UCSD-AML1 (cell line): Measurements from ENCODE around the gene DDX54.
"Not testable (repeated sequence)": the region's sequence is repeated elsewhere in the genome, so short reads cannot be mapped to it uniquely, and the experiment has no call there.

ENCODE experiments used
- DNase-seq: peaks from one replicate; lab custom pipeline; 2025; ENCODE audit not compliant: unreplicated experiment; lab: John Stamatoyannopoulos, UW

Gene DDX54

DNA sequence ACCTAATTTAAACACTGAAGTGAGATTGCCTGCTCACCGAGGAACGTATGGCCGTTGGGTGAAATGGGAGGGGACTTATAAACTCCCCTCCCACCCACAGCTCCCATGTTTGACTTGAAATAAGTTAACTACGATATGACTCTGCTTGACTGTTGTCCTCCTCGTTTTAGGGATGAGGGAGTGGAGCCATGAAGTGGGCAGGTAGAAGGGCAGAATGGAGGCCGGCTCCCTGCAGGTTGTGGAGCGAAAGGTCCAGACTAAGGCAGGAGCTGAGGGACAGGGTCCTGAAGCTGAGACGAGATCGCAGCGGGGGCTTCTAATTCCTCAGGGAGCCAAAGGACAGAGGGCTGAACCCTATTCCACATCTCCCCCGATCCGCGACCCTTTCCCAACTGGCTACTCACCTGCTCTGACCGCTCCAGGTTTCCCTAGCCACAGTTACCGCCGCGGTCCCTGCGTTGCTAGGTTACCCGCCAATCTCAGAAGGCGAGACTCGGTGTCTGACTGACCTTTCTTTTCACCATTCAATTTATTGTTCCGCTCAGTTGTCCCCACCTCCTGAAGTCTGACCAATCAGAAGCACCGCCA is 35.4 kb upstream of the DDX54 start:
- DNase-seq, result no peak

- no peak for DNase-seq
Observed at GRCh38 chr12:113216027-113216426, 30.7 kb upstream of the DDX54 start.

- DNase-seq, result peak; percentile 30
Observed at GRCh38 chr12:113214895-113215400, 29.7 kb upstream of the DDX54 start.

DNA sequence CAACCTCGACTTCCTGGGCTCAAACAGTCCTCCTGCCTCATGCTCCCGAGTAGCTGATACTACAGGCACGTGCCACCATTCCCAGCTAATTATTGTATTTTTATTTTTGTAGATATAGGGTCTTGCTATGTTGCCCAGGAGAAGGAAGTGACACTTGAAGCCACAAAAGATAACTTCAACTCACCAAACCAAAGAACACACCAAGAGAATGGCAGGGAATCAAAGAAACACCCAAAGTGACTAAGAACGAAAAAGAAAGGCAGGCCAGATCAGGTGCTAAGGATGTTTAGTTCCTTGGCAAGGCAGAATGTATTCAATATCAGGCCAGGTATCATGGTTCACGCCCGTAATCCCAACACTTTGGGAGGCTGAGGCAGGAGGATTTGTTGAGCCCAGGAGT is 25.9 kb upstream of the DDX54 start:
- DNase-seq, result no peak

DNA sequence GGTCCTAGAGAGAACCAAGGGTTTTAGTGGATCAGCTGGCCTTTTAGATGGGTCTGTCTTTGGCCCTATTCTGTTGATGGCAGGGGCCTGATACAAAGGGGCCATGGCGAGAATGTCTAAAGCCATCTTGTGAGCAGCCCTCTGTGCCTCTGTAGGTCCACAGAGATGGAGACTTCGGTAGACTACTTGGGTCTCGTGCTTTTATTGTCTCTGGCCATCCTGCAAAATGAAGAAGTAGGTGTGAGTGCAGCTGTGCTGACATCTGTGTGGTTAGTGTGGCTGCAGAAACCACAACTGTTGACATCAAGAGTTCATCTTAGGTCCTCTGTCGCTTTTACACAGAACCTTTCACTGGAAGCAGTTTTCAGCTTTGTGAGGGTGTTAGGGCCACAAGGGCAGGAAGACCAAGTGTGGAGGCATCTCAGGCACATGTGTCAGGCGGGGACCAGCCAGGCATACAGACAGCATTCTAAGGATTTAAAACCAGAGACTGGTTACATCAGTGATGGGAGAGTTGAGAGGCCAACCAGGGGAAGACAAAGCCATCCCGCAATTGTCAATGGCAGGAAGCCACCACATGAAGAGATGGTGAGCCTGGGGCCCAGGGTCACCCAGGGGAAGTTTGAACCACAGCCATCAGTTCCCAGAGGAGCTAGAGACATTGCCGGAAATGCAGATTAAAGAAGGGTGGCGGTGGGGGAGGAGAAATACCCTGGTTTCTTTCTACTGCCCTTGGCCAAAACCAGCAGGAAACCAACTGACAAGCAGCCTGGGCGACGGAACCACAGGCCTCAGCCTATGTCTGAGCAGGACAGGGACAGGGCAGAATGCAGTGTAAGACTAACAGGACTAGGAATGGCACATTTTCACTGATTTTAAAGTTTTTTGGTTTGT is 23.0 kb upstream of the DDX54 start:
- peak; percentile 90 for DNase-seq

GRCh38 chr12:113207613-113208040 is 22.3 kb upstream of the DDX54 start:
- peak; percentile 57 for DNase-seq

DNA sequence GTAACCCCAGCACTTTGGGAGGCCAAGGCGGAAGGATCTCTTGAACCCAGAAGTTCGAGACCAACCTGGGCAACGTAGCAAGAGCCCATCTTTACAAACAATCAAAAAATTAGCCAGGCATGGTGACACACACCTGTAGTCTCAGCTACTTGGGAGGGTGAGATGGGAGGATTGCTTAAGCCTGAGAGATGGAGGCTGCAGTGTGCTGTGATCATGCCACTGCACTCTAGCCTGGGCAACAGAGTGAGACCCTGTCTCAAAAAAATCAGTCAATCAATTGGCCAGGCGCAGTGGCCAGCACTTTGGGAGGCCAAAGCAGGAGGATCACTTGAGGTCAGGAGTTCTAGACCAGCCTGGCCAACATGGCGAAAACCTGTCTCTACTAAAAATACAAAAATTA is 21.5 kb upstream of the DDX54 start:
- DNase-seq, result not testable (repeated sequence)

GRCh38 chr12:113204804-113205203 is 19.5 kb upstream of the DDX54 start:
- no peak for DNase-seq

- DNase-seq, result no peak
Observed at GRCh38 chr12:113203852-113204760, 18.8 kb upstream of the DDX54 start.

DNA sequence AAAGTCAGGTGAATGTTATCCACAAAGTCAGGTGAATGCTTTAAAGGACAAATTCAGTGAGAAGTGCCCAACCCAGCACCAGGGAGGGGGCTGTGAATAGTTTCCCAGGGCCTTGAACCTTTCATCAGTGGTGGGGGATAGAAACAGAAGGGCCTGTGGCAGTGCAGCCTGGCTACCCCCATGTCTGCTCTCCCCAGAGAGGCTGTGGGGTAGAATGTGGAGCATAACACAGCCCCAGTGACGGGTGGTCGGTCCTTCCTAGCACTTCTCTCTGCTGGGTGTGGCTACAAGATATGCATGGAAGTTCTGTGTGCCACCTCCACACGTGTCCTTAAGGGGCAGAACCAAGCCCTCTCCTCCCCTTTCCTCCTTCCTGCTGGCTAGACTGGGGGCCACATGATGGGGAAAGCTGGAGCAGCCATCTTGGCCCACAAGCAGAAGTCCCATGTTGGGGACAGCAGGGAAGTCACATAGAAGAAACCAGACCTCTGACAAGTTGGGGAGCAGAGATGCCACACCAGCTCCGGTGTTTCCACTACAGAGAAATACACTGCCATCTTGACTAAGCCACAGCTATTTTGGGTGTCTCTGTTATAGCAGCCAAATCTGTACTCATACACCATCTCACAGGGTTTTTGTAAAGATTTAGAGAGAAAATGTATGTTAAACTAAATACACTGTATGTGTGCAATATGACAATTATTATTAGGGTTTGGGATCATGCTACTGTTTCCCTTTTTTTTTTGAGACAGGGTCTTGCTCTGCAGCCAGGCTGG is 17.2 kb upstream of the DDX54 start:
- no peak for DNase-seq

- DNase-seq, result no peak
Observed at GRCh38 chr12:113201187-113202177, 16.2 kb upstream of the DDX54 start.

DNA sequence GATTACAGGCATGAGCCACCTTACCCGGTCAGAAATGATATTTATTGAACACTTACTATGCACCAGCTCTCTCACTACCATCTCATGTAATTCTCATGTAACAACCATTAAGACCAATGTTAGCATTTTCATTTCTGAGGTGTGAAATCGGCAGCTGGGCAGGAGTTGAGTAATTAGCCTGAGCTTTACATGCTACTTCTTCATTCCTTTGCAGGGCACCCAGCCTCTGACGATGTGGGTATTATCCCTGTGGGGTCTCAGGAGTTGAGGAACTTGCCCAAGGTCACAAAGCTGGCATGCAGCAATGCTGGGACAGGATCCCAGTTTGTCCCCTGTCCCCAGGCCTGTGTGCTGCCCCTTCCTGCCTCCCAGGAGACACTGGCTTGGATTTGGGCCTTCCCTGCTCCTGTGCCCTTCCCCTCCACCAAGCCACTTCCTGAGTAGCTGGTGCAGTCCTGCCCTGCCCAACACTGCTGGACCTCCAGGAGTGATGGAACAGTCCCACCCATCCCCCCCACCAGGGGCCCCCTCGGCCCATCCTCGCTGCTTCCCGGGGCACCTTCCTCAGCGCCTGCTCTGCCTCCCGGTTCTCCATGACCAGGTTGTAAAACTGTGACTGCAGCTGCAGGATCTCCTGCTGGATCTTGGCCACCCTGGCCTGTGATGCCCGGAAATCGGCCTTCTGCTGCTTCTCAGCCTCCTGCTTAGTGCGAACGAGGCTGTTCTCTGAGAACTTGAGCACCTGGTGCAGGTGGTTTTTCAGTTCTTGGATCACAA is 14.9 kb upstream of the DDX54 start:
- no peak for DNase-seq

DNA sequence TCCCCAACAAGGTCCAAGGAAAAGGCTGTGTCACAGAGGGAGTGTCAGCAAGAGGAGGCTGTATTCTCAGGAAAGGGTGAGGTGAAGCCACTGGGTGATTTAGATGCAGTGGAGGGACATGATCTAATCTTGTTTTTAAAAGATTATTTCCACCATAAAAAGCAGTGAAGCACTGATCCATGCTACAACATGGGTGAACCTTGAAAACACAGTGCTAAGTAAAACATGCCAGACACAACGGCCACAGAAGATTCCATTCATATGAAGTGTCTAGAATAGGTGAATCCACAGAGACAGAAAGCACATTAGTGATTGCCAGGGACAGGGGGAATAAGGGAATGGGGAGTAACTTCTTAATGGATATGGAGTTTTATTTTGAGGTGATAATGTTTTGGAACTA is 13.0 kb upstream of the DDX54 start:
- no peak for DNase-seq

DNA sequence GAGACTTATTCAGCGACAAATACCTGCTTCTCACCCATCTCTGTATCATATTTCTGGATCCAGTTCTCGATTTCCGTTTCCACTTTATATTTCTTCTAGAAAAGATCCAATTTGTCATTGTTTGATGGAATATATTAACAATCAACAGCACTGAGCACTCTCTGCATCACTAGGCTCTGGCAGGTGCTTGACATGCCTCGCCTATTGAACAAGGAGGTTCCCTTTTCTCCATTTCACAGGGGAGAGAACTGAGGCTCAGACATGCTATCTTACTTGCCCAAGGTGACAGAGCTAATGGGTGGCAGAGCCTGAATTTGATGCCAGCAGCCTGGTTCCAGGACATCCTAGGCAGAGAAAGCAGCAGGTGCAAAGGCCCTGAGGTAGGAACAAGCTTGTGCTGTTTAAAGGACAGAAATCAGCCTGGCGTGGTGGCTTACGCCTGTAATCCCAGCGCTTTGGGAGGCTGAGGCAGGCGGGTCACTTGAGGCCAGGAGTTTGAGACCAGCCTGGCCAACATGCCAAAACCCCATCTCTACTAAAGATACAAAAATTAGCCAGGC is 12.3 kb upstream of the DDX54 start:
- no peak for DNase-seq

GRCh38 chr12:113196990-113197389 is 11.7 kb upstream of the DDX54 start:
- DNase-seq, result peak; percentile 53

DNA sequence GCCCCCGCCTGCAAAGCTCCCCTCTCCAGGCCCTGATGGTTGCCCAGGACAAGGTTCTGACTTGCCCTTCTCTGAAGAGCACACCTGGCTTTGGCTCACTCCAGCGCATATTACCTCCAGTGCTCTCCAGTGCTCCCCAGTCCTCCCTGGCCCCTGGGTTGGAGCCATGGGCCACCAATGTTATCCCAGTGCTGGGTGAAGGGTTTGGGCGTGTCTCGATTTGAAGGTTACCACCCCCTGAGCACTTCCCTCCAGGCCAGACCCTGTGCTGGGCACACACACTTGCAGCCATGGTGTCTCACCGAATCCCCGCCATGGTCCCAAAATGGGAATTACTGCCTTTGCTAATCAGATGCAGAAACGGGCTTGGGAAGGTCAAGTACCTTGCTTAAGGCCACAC is 11.3 kb upstream of the DDX54 start:
- no peak for DNase-seq

DNA sequence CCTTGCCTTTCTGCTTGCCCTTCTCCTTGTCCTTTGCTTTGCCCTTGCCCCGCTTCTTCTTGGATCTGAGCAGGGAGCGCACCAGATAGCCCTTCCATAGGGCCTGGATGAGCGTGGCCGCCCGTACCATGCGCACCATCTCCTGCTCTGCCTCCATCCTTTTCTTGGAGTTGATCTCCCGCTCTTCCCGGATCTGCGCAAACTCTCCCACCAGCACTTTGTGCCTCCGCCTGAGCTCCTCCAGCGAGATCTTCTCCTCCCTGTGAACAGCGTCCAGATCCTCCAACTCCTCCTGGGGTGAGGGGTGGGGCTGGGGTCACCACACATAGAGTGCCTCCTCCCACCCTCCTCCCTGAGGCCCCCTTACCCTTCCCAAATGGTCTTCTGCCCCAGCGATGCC is 10.3 kb upstream of the DDX54 start:
- DNase-seq, result no peak

DNA sequence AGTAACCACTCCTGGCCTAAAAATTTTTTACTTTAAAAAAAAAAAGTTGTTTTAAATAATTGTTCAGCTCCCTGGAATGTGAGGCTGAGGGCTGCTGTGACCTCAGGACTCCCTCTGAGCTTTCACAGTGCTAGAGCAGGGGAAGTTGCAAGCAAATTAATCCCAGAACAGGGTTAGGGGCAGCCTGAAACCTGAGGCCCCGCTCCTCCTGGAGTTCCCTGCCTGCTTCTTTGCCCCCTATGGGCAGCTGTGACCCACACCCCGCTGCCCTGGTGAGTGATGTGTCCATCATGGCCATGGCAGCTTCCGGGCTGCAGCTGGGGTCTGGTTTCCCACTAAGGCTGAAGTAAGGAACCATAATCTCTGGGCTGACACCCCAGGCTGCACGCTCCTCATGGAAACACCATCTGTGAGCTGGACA is 9.7 kb upstream of the DDX54 start:
- no peak for DNase-seq
